EH (cell line): ENCODE data around the gene CRIM1.

Source experiments
- DNase-seq: peaks from one replicate; pipeline ENCODE4 v3.0.0-alpha.2; 2015; ENCODE audit warnings: low read depth

Gene CRIM1

DNA sequence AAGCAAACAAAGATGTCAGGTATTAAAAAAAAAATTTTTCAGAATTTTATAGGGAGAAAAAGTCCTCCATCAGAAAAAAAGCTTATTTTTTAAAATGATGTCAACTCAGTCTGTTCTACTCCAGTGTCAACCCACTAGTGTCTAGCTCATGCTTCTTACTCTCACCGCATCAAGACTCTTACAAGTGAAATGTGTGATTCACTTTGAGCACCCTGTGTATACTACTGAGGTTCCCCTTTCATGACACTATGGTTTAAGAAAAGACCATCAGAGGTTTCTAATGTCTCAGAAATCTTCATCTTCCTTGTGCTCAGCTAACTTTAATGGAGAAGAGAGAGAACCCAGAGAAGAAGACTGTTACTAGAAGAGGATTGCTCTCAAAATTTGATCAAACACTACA is 199.0 kb downstream of the CRIM1 start:
- peak; percentile 55 for DNase-seq

DNA sequence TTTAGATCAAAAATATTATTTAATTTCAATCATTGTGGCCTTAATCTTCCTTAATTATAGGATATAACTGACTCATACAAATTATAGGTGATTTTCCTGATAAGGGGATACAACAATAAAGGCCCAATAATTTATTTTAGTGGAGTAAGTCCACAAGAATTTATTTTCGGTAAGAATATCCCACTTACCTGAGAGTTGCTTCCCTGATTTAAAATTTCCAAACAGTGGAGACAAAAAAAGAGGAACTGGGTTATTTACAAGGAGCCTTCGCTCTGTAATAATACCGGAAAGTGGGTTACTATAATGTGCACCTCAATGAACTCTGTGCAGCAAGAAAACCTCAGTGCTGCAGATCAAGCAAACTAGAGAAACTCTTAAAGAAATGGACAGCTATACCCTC is 200.2 kb downstream of the CRIM1 start:
- DNase-seq, result no peak

DNA sequence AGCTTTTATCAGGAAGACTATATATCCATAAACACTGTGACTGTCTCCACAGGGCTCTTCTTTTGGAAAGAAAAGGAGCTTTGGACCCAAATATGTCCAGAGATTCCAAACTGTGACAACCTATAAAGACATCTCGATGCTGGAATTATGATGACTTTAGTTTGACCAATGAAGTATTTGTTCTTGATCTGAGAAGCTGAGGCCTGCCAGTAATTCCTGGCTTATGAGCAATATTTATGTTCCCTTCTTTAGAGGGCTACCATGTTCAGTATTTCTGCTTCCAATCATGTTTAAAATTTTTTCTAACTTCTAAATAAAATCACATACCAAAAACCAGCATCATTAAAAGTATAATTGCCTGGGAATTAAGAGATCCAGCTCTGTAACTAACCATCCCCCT is 201.3 kb downstream of the CRIM1 start:
- DNase-seq, result peak; percentile 97

DNA sequence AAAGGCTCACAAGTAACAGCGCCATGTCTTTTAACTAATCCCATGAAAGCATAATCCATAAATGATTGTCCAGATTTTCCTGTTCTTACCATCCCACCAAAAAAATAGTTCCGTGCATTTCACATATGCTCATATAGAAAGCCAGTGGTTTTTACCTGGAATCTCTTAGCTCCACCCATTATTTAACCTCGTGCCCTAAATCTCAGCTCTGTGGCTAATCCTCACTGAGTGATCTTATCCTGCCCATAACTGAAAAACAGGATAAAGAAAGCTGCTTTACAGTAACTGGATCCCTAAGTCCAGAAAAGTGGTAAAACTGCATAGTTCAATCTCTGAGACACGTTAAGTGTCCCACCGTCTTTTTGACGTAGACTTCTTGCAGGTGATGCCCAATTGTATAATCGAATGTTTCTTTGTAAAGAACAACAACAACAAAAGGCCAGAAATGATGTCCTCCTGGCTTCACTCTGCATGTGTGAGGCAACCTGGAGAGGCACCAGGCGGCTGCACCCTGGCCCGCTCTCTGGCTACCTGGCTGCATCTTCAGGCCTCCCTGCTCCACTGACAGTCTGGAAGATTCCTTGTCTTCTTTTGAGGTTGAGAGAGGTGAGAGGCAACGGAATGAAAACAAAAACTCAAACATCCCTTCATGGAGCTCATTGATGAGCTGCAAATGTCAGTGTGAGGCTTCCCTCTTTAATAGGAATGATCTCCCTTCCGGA is 203.8 kb downstream of the CRIM1 start:
- peak; percentile 38 for DNase-seq

DNA sequence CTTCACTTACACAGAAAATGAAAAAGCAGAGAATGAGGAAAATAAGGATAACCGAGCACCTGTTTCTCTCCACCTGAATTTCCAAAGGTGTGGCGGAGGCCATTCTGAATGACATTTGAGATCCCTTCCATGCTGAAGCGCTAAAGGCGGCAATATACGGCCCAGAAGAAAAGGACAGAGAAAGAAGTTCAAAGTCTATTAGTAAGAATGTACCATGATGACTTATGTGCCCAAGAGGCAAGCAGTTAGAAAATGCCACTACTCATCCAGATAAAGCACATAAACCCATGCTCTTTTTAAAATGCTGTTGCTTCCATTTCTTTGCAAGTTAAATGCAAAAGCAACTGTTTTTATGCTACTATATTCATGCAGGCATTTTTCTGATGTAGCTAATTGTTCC is 205.1 kb downstream of the CRIM1 start:
- peak; percentile 43 for DNase-seq

DNA sequence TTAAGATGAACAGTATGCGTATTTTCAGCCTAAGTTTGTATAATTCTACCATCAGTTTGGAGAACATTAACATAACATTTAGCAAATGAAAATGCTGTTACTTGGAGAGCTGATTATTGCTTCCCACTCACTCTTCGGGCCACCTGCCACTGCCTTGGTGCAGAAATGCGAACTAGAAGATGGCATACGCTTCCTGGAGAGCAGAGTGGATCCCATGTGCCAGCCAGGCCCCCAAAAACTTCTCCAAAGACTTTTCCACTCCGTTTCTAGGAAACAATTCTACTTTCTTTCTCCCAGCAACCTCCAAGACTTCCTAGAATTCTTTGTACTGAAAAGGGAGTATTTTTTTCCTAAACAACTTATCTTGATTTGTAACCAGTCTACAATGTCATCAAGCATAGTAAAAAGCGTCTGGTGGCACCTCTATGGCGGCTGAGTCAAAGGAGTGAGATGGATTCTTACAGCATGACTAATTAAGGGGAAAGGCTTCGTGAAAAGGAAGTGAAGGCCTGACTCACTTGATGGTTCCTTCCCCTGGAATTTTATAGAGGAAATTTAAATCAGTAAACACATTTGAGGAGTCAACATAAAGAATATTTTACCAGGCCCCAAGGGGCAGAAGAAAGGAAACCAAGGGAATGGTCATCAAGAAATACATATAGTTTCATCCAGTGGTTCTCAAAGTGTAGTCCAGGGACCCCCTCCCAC is 205.8 kb downstream of the CRIM1 start:
- DNase-seq, result peak; percentile 98

DNA sequence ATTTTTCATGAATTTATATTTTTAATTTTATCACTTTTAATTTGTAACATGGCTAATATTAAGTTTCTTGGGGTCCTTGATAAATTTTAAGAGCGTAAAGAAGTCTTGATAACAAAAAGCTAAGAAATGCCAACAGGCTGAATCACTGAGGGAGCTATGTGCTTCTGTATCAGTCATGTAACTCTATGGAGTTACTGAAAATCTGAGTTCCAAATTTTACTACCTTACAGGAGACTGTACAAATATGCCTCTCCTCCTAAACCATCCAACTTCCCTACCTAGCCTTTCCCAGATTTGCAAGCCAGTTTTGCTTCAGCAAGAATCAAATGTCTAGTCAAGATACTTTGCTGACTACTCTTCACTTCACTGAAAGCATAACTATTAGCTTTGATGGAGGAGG is 206.7 kb downstream of the CRIM1 start:
- peak; percentile 83 for DNase-seq

DNA sequence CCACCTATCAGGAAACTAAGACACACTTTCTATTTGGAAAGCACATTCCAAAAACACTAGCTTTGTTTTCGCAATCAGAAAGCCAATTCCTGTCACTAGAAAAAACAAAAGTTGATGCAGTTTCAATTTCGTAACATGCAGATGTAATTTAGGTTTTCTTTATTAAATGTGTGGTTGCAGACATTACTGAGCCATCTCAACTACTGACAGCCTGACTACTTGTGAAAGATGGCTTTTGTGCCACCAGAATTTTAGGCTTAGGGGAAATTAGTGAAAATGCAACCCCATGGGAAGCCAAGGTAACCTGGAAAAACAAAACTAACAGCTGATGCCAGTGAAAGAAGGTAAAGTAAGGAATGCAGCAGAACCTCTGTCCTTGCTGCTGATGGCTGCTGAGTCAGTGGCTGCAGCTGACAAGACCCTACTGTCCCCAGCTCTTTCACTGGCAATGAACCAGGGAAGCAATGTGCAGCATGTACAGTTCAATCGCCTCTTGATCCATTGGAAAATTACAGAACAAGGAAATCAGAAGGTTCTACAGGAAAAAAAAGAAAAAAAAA is 207.5 kb downstream of the CRIM1 start:
- peak; percentile 75 for DNase-seq

DNA sequence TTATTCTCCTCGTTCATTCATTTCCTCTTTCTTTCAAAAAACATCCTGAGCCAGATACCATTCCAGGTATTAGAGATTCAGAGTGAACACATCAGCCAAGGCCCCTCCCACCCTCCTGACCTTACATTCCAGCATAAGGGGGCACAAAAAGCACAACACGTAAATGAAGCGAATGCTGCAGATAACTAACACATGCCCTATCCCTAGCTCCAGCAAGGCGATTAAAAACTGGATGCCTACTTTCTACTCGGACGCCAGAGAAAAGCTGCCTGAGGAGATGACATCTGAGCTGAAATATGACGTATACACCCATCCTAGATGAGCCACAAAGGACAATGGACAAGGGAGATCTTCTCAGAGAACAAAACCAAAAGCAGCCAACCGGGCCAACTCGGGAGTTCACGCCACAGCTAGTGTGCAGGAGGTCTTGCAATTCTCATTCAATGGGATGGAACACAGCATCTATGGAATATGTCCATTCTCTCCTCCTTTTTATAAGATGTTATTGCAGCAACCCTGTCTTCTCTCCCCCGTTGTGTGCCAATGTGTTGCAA is 208.9 kb downstream of the CRIM1 start:
- peak; percentile 26 for DNase-seq

- DNase-seq, result no peak
Observed at GRCh38 chr2:36565712-36566111, 210.1 kb downstream of the CRIM1 start.

DNA sequence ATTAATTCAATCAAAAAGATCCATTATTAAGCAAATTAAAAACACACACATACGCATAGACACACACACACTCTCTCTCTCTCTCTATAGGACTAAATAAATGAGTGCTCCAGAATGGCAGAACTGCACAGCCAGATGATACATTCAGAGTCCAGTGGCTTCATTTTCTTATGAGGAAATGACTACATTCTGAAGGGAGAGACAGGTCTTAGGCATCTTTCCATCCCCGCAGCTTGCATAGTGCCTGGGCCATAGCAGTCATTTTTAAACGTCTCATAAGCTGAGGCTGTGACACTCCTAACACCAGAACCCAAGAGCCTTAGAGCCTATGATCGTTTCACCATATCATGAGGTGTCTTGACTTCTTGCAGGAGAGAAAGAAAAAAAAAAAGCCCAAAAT is 211.3 kb downstream of the CRIM1 start:
- DNase-seq, result no peak

DNA sequence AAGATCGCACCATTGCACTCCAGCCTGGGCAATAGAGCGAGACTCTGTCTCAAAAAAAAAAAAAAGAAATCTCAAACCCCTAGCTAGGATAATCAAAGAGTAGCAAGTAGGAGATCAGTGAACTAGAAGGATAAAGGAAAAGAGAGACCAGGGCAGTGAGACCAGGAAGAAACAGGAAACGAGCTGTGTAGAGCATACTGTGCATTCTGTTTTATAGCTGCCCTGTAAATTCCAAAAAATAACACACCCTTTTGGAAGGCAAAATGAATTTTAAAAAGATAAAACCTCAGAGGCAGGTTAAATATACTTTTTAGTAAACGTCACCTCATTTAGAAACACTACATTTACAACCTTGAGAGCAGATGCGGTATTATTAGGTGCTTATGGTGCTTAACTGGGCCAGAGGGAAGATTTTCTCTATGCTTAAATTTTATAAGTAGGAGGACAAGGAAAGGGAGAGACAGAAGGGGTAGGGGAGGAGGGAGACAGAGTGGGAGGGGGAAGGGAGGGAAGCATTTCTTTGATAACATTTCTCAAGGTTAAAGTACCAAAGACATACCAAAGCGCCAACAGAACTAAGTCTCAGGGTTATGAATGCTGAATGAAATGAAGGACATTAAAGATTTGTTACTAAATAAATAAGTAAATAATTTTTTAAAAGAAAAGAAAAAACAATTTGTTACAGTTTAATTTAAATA is 212.3 kb downstream of the CRIM1 start:
- DNase-seq, result peak; percentile 61

DNA sequence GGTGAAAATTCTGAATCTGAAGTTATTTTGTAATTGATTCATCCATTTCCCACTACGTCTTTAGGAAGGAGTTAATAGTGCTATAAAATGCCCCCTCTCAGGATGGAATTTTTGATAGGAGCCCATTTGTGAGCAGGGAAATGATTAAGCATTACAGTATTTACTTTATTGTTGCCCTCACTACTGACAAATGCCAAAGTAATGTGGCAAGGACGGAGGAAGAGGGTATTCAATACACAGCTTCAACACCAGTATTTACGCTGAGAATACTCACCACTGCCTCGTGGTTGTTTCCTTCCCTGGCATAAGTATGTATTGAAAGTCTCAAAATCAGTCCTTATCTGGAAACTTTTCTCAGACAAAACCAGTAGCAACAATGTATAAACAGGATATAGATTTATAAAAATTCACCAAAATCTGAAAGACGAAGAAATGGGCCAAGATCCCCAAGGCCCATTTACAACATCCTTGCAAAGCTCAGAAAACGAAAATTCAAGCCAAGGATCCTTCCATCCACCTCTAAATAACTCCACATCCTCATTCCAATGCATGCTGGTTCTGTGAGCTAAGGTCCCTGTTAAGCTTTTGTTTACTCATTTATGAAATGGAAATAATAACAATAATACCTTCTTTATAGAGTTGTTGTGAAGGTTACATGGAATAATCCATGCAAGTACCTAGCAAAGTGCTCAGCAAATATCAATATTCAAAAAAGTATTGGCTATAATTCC is 213.1 kb downstream of the CRIM1 start:
- DNase-seq, result peak; percentile 88

DNA sequence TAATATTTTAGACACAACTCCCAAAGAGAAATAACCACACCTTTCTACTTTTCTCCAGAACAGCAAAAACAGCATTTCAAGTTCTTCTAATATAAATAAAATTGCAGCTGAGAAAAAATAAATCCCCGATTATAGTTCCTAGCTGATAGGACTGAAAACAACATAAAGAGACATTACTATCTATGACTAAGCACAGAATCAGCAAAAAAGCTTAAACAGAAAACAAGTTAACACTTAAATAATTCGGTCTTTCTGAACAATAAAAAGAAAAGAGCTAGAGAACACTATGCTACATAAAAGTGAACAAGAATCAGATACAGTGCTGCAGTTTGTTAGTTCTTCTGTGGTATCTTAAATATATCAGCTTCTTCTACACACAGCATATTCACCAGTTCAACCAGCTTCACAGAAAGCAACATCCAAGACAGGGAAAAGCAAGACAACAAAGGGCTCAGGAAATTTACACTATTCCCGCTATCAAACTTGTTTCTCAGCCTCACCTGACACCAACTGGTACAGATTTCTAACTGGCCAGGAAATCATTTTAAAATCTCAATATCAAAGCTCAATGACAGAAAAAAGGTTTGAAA is 213.8 kb downstream of the CRIM1 start:
- peak; percentile 36 for DNase-seq

- DNase-seq, result peak; percentile 58
Observed at GRCh38 chr2:36570416-36570815, 214.8 kb downstream of the CRIM1 start.

DNA sequence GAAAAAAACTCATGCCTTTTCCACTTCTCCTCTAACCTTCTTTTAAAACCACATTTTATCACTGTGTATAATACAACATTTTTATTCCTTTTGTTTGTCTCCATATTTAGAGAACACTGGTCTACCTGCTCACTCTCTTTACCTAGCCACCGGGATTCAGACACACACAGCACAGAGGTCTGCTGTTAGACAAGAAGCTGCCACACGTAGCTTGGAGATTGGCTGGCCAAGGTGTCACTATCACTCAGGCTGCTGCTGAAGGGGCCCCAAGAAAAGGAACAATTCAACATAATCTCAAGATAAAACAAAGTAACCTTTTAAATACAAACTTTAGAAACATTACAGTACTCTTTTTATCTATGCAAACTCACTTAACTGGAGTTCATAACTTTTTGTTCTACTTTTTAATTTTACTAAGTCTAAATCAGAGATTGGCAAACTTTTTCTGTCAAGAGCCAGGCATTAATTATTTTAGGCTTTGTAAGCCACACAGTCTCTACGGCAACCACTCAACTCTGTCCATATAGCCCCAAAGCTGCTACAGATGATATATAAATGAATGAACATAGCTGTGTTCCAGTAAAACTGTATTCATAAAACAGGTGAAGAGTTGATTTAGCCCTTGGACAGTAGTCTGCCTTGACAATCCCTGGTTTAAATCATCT is 216.6 kb downstream of the CRIM1 start:
- no peak for DNase-seq

DNA sequence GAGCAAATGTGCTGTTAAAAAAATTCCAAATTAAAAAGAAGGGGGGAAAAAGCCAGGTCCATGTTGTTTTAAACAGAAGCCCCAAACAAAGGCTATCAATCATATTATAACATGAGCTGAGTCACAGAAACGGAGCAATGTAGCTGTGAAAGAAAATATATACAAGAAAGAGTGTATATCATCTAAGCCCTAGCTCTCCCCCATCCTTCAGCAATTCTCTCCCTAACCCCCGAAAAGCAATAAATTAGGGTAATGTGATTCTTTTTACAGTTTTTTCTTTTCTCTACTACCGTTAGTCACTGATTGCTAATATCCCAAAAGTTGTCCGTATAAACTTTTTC is 217.1 kb downstream of the CRIM1 start:
- DNase-seq, result no peak

GRCh38 chr2:36573165-36573564 is 217.6 kb downstream of the CRIM1 start:
- no peak for DNase-seq

- no peak for DNase-seq
Observed at GRCh38 chr2:36574560-36574959, 219.0 kb downstream of the CRIM1 start.

- no peak for DNase-seq
Observed at GRCh38 chr2:36577884-36578283, 222.3 kb downstream of the CRIM1 start.
